Lung (tissue), 12 donors: ENCODE measurements around the gene SYNM. TPM values are rescaled to one million over a fixed set of nuclear protein-coding genes. Genes with fewer than 3 reads are reported as not detected.

Experiments used
- ATAC-seq: fragments of 200-7000 bp; cut with Tn5 transposase; one replicate; pipeline ENCODE4 v1.9.1; 2020; ENCODE audit warnings: moderate number of reproducible peaks; ENCODE audit not compliant: insufficient read depth, low FRiP score
- DNase-seq, 3 donors: peaks; one replicate each; pipeline ENCODE4 v3.0.0-alpha.2; 2013 to 2017
- H3K27ac ChIP-seq, 2 donors: one replicate each; pipeline ENCODE4 v1.5.1; 2013; ENCODE audit warnings: mild to moderate bottlenecking in 2 of 2, moderate library complexity in 2 of 2, control low read depth in 1 of 2, inconsistent platforms in 1 of 2, low read depth in 1 of 2, low read length in 1 of 2
- H3K27me3 ChIP-seq, 3 donors: one replicate each; pipeline ENCODE4 v1.5.1; 2013; ENCODE audit warnings: low read length in 2 of 3; ENCODE audit not compliant: control insufficient read depth in 3 of 3, insufficient read depth in 3 of 3
- H3K36me3 ChIP-seq, 4 donors: one replicate each; pipeline ENCODE4 v1.5.1; 2013; ENCODE audit warnings: low read length in 4 of 4, mild to moderate bottlenecking in 1 of 4, moderate library complexity in 1 of 4; ENCODE audit not compliant: control insufficient read depth in 4 of 4, insufficient read depth in 4 of 4
- H3K4me1 ChIP-seq, 5 donors: one replicate each; pipeline ENCODE4 v1.5.1; 2013; ENCODE audit warnings: low read length in 5 of 5, mild to moderate bottlenecking in 2 of 5, moderate library complexity in 1 of 5; ENCODE audit not compliant: control insufficient read depth in 5 of 5, insufficient read depth in 5 of 5
- H3K4me3 ChIP-seq: one replicate; pipeline ENCODE4 v1.5.1; 2013; ENCODE audit warnings: mild to moderate bottlenecking, control low read depth, moderate library complexity
- H3K9ac ChIP-seq, 2 donors: one replicate each; pipeline ENCODE4 v1.5.1; 2013; ENCODE audit warnings: low read length in 2 of 2, control low read depth in 1 of 2; ENCODE audit not compliant: insufficient read depth in 1 of 2
- H3K9me3 ChIP-seq, 4 donors: one replicate each; pipeline ENCODE4 v1.5.1; 2013; ENCODE audit warnings: low read length in 3 of 4, mild to moderate bottlenecking in 1 of 4, moderate library complexity in 1 of 4; ENCODE audit not compliant: control insufficient read depth in 4 of 4, insufficient read depth in 3 of 4
- WGBS, 2 donors: extraction: QIAGEN DNeasy Blood & Tissue Kit; methylation state at CpG; one replicate each; pipeline ENCODE4 v1.1.7; 2013; 5-methylcytosine and 5-hydroxymethylcytosine counted together
- polyA plus RNA-seq, 2 donors: library from polyadenylated mRNA; stranded (reverse); fragments of 200-250 nt; gene quantifications; one replicate each; pipeline ENCODE4 v1.2.1, GENCODE V29; 2013
- total RNA-seq, 2 donors: library from RNA; depleted of rRNA in 1 of 2; stranded (reverse); fragments of >200 nt in 1 of 2; gene quantifications; one replicate each; pipeline ENCODE4 v1.2.1, GENCODE V29; 2014 to 2021
- TF ChIP-seq, protein P1 (sequence below): IDR thresholded peaks from 2 replicates; pipeline ENCODE4 v1.5.1; 2012; ENCODE audit warnings: mild to moderate bottlenecking; ENCODE audit errors: control extremely low read depth, extremely low read depth
- donor health status: control.
- donor health status: control.
- donor health status: Bipolar disorder and iron deficiency.
- donor health status: healthy.
- donor health status: DM: yes; HTN: yes; CAD: no.

SYNM gene
- total and polyA plus RNA-seq, 4 donors = 5.3 to 21.3 (median 10.9) TPM

DNA sequence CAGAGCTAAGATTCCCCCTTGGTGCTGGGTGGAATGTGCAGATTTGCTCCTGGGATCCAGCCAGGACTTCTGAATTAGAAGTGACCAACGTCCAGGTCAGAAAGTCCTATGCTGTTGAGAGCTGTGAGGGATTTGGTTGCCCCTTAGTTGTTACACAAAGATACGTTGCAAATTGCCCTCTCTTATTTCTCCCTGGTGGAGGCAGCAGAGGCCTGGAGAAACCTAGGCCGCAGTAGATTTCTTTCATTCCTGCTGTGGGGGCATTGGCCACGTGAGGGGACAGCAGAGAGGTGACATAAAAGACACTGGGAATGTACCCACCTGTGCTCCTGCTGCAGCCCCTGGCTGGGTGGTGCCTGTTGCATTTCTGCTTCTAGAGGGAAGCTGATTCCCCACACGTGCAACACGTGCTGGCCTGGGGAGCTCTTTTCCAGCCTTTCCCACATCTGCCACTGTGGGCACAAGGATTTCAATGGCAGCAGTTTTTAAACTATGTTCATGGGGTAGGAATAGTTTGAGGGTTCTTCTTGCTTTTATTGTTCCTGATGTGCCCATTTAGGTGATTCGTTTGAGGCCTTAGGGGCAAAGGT lies 65.7 kb downstream of the SYNM start:
- Histone ChIP-seq H3K27me3 (no peaks in the 10 kb centered on the region), H3K4me1 (peaks cover 0 to 14% (median 8%) of the 10 kb centered on the region in 5 donors), H3K9me3 (no peaks in the 10 kb centered on the region), H3K36me3 (peaks cover 0 to 16% (median 13%) of the 10 kb centered on the region in 4 donors), H3K27ac (peak overlapping the region in 1 of 2 donors; percentile 51), H3K4me3 (no peak overlapping the region), H3K9ac (no peak overlapping the region)
- WGBS, 2 donors = 77 to 87% methylated on average over 7 of the region's 7 CpGs
- ATAC-seq (no peak), DNase-seq (no peak)
- TF ChIP-seq, protein P1, sequence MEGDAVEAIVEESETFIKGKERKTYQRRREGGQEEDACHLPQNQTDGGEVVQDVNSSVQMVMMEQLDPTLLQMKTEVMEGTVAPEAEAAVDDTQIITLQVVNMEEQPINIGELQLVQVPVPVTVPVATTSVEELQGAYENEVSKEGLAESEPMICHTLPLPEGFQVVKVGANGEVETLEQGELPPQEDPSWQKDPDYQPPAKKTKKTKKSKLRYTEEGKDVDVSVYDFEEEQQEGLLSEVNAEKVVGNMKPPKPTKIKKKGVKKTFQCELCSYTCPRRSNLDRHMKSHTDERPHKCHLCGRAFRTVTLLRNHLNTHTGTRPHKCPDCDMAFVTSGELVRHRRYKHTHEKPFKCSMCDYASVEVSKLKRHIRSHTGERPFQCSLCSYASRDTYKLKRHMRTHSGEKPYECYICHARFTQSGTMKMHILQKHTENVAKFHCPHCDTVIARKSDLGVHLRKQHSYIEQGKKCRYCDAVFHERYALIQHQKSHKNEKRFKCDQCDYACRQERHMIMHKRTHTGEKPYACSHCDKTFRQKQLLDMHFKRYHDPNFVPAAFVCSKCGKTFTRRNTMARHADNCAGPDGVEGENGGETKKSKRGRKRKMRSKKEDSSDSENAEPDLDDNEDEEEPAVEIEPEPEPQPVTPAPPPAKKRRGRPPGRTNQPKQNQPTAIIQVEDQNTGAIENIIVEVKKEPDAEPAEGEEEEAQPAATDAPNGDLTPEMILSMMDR = no peak

DNA sequence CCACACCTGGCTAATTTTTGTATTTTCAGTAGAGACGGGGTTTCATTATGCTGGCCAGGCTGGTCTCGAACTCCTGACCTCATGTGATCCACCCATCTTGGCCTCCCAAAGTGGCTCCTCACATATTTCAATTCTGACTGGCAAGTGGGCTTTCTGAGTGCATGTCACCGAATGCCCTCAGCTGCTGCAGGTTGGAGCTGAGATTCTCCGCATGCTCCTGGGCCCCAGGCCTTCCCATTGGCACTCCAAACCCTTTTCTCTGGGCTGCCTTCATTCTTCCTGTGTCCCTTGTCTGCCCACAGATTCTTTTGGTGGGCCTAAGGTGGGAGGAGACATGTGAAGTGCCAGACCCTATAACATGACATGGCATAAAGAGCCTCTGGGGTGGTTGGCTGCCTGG lies 67.3 kb downstream of the SYNM start:
- 95 to 98% methylated on average over 4 of the region's 4 CpGs for WGBS, 2 donors
- H3K36me3 ChIP-seq = peaks cover 0 to 13% (median 10%) of the 10 kb centered on the region in 4 donors
- ATAC-seq (no peak), DNase-seq (no peak)
- no peak overlapping the region for H3K27ac ChIP-seq
- no peaks in the 10 kb centered on the region for H3K27me3 ChIP-seq
- TF ChIP-seq, protein P1 = no peak
- peaks cover 0 to 30% (median 12%) of the 10 kb centered on the region in 5 donors for H3K4me1 ChIP-seq
- H3K4me3 ChIP-seq = no peak overlapping the region
- H3K9ac ChIP-seq = no peak overlapping the region
- H3K9me3 ChIP-seq = no peaks in the 10 kb centered on the region

DNA sequence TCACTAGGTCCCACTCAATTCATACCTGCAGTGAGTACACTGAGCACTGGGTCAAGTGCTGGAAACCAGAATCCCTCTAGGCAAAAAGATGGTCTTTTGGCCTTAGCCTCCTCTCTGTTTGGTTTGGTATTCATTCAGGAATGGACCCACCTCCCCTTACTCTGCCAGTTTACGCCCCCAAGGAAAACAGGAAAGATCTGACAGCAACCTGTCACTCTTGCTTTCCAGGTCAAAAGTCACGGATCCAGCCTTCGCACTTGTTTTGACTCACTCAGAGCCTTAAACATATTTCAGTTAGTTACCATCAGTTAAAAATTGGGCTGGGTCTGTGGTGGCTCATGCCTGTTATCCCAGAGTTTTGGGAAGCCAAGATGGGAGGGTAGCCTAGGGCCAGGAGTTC lies 68.1 kb downstream of the SYNM start:
- Histone ChIP-seq H3K4me1 (peaks cover 0 to 38% (median 12%) of the 10 kb centered on the region in 5 donors), H3K4me3 (no peak overlapping the region), H3K36me3 (peaks cover 0 to 11% (median 10%) of the 10 kb centered on the region in 4 donors), H3K27ac (no peak overlapping the region), H3K9ac (no peak overlapping the region), H3K9me3 (no peaks in the 10 kb centered on the region), H3K27me3 (no peaks in the 10 kb centered on the region)
- ATAC-seq (no peak), DNase-seq (no peak)
- TF ChIP-seq, protein P1 = no peak
- 97 to 98% methylated on average over 3 of the region's 3 CpGs for WGBS, 2 donors
